ENCODE measurements around the gene TVP23B.
"Not testable (repeated sequence)": the region's sequence is repeated elsewhere in the genome, so short reads cannot be mapped to it uniquely, and the experiment has no call there.

TVP23B gene

GRCh38 chr17:18794841-18795240 lies 13.9 kb downstream of the TVP23B start:
- not testable (repeated sequence) for DNase-seq

- DNase-seq: not testable (repeated sequence)
Measured at GRCh38 chr17:18796887-18797286, 15.9 kb downstream of the TVP23B start.

- DNase-seq: not testable (repeated sequence)
Measured at GRCh38 chr17:18803458-18804245, 22.7 kb downstream of the TVP23B start.

- DNase-seq: not testable (repeated sequence)
Measured at GRCh38 chr17:18815924-18816323, 34.9 kb downstream of the TVP23B start.

GRCh38 chr17:18816489-18817371 lies 35.7 kb downstream of the TVP23B start:
- DNase-seq: peak; percentile 39 to 68

- not testable (repeated sequence) for DNase-seq
Measured at GRCh38 chr17:18821430-18821829, 40.4 kb downstream of the TVP23B start.

- not testable (repeated sequence) for DNase-seq
Measured at GRCh38 chr17:18827613-18828012, 46.6 kb downstream of the TVP23B start.

GRCh38 chr17:18848501-18848900 lies 67.5 kb downstream of the TVP23B start:
- DNase-seq: no peak

- no peak for DNase-seq
Measured at GRCh38 chr17:18850679-18851078, 69.7 kb downstream of the TVP23B start.

GRCh38 chr17:18851201-18851600 lies 70.2 kb downstream of the TVP23B start:
- no peak for DNase-seq

- no peak for DNase-seq
Measured at GRCh38 chr17:18854956-18855355, 74.0 kb downstream of the TVP23B start.

- DNase-seq: peak; percentile 93 to 96
Measured at GRCh38 chr17:18855831-18856569, 75.0 kb downstream of the TVP23B start.

Measured in NCI-H524 (cell line).